Measurements from ENCODE around the gene MYO1E.

The MYO1E gene

GRCh38 chr15:59313641-59314332, 58.9 kb downstream of the MYO1E start:
- DNase-seq = no peak

- DNase-seq = no peak
Observed at GRCh38 chr15:59312205-59312604, 60.5 kb downstream of the MYO1E start.

- no peak for DNase-seq
Observed at GRCh38 chr15:59311195-59311594, 61.5 kb downstream of the MYO1E start.

- DNase-seq = no peak
Observed at GRCh38 chr15:59309405-59309804, 63.3 kb downstream of the MYO1E start.

GRCh38 chr15:59307165-59307537, 65.5 kb downstream of the MYO1E start:
- DNase-seq = no peak

- no peak for DNase-seq
Observed at GRCh38 chr15:59306520-59307164, 66.0 kb downstream of the MYO1E start.

GRCh38 chr15:59304807-59305206, 67.9 kb downstream of the MYO1E start:
- no peak for DNase-seq

- DNase-seq = no peak
Observed at GRCh38 chr15:59304034-59304795, 68.5 kb downstream of the MYO1E start.

- no peak for DNase-seq
Observed at GRCh38 chr15:59303633-59304032, 69.0 kb downstream of the MYO1E start.

- no peak for DNase-seq
Observed at GRCh38 chr15:59303136-59303535, 69.5 kb downstream of the MYO1E start.

GRCh38 chr15:59301527-59301926, 71.1 kb downstream of the MYO1E start:
- no peak for DNase-seq

- DNase-seq = no peak
Observed at GRCh38 chr15:59300618-59301139, 72.0 kb downstream of the MYO1E start.

- DNase-seq = peak; percentile 30 to 68
Observed at GRCh38 chr15:59299929-59300617, 72.6 kb downstream of the MYO1E start.

GRCh38 chr15:59298854-59299250, 73.8 kb downstream of the MYO1E start:
- DNase-seq = no peak

- no peak for DNase-seq
Observed at GRCh38 chr15:59298225-59298853, 74.3 kb downstream of the MYO1E start.

- DNase-seq = no peak
Observed at GRCh38 chr15:59296181-59296617, 76.5 kb downstream of the MYO1E start.

- DNase-seq = no peak
Observed at GRCh38 chr15:59295261-59296001, 77.2 kb downstream of the MYO1E start.

GRCh38 chr15:59294574-59295260, 78.0 kb downstream of the MYO1E start:
- DNase-seq = no peak

GRCh38 chr15:59292442-59293151, 80.1 kb downstream of the MYO1E start:
- DNase-seq = no peak

GRCh38 chr15:59291213-59291549, 81.5 kb downstream of the MYO1E start:
- no peak for DNase-seq
